DMS53 treated with DMSO at 0.1 percent for 48 hours (cell line): ENCODE measurements around the gene NXNL1.
"Not testable (repeated sequence)": the region's sequence is repeated elsewhere in the genome, so short reads cannot be mapped to it uniquely, and the experiment has no call there.

Source experiments
- DNase-seq: peaks from one replicate; lab custom pipeline; 2025; ENCODE audit not compliant: unreplicated experiment; lab: John Stamatoyannopoulos, UW

NXNL1 gene

DNA sequence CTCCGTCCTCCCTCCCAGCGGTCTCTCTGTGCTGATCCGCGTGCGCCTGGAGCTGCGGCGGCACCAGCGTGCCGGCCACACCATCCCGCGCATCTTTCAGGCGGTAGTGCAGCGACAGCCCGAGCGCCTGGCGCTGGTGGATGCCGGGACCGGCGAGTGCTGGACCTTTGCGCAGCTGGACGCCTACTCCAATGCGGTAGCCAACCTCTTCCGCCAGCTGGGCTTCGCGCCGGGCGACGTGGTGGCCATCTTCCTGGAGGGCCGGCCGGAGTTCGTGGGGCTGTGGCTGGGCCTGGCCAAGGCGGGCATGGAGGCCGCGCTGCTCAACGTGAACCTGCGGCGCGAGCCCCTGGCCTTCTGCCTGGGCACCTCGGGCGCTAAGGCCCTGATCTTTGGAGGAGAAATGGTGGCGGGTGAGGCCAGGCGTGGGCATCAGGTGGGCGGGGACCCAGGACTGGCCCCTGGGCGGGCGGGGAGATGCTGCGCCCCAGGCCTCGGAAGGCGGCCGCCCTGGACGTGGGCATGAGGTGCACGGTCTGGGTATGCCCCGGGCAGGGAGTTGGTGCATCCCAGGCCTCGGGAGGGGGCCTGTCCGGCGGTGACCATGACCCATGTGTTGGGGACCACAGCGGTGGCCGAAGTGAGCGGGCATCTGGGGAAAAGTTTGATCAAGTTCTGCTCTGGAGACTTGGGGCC lies 26.0 kb upstream of the NXNL1 start:
- DNase-seq, result no peak

DNA sequence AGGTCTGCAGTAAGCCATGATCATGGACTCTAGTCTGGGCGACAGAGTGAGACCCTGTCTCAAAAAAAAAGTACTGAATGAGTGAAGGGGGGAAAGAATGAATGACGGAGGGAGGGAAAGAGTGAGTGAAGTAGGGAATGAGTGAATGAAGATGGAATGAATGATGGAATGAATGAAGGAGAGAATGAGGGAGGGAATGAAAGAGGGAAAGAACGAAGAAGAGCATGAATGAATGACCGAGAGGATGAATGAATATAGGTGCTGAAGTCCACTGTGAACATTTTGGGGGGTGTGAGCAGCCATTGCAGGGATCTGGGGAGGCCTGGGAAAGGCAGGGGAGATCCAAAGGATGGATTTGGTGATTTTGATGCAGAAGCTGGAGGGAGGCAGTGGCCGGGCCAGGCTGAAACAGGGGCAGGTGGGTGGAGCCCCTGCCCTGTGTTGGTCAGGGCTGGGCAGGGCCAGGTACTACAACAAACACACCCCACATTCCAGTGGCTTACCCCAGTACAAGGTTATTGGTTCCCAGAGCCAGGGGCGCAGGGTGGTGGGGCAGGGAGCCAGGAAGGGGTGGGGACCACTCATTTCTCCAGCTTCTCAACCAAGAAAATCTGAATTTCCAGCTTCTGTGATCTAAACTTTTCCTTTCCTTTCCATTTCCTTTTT lies 23.9 kb upstream of the NXNL1 start:
- no peak for DNase-seq

DNA sequence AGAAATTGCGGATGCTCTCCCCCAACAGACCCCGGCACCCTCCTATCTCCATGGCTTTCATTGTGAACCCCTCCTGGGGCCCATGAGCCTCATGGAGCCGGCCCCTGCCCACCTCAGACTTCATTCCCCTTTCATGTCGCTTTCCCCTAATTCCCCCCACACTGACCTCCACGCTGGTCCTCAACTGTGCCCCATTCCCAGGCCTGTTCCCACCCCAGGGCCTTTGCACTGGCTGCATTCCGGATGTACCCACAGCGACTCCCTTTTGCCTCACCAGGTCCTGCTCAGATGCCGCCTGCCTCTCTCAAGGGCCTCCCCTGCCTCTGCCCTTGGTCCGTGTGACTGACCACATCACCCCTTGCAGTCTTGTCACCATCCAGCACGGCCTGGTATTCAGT lies 22.9 kb upstream of the NXNL1 start:
- no peak for DNase-seq

DNA sequence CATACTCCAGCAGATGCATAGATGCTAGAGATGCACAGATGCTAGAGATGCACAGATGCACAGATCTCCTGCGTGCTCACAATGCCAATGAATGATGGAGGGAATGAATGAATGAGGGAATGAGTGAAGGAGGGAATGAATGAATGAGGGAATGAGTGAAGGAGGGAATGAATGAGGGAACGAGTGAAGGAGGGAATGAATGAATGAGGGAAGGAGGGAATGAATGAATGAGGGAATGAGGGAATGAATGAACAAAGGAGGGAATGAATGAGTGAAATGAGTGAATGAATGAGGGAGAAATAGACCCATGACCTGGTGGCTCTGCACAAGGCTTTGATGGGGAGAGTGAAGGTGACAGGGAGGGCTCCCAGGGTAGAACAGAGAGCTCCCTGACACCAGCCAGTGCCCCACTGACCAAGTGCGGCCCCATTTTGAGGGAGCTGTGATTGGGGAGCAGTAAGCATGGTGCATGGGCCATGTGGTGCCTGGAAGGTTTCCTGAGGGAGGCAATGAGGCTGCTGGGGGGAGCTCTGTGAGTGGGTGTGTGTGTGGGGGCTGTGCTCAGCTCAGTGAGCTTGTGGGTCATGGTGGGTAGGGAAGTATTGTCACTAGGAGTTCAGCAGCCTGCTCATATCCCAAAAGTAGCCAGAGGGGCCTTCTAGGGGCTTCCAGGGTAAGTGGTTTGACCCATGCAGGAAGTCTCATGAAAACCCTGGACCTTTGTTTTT lies 22.3 kb upstream of the NXNL1 start:
- DNase-seq, result no peak

DNA sequence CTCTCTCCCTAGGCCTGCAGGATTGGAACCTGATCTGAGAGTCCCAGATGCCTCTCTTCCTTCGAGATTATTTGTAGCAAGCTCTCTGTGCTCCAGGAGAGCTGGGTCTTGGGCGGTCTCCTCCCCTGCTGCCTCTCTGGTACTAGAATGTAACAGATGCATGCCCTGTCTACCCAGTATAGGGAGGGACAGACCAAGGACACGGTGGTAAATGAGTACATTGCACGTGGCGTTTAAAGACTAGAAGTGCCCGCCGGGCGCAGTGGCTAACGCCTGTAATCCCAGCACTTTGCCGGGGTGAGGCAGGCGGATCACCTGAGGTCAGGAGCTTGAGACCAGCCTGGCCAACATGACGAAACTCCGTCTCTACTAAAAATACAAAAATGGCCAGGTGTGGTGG lies 21.3 kb upstream of the NXNL1 start:
- no peak for DNase-seq

DNA sequence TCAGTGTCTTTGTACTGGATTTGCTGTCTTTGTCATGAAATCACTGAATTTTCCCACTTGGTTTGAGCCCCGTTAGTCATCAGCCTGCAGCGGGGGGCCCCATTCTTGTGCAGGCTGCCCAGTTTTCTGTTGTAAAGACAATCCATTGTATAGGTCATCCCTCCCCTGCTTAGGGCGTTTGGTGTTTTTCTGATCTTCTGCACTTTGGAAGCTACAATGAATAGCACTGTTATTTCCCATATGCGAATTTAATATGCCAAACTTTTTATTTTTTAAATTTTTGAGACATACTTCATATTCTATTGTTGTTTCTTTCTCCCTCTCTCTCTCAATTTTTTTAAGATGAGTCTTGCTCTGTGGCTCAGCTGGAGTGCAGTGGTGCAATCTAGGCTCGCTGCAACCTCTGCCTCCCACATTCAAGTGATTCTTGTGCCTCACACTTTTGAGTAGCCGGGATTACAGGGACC lies 18.6 kb upstream of the NXNL1 start:
- DNase-seq, result no peak

DNA sequence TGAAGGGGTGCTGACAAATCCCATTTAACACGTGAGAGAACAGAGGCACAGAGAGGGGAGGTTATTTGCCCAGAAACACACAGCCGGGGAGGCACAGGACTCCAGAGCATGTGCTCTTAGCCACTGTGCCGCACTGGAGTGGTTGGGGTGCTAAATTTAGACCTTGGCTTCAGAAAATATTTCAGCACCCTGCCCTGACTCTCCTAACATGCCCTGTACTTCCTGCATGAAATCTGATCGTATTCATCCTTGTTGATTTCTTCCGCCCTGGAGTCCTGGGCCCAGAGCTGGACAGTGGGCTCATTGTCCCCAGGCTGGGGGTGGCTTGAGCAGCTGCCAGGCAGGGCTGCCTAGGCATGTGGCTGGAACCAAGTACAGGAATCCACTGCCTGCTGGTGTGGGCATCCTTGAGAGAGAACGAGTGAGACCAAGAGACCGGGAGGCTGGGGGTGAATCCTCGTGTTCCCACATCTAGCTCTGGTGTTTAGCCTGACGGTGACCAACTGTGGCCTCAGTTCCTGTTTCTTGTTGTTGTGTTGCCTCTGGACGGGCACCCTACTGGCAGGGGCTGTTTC lies 14.9 kb upstream of the NXNL1 start:
- DNase-seq, result no peak

DNA sequence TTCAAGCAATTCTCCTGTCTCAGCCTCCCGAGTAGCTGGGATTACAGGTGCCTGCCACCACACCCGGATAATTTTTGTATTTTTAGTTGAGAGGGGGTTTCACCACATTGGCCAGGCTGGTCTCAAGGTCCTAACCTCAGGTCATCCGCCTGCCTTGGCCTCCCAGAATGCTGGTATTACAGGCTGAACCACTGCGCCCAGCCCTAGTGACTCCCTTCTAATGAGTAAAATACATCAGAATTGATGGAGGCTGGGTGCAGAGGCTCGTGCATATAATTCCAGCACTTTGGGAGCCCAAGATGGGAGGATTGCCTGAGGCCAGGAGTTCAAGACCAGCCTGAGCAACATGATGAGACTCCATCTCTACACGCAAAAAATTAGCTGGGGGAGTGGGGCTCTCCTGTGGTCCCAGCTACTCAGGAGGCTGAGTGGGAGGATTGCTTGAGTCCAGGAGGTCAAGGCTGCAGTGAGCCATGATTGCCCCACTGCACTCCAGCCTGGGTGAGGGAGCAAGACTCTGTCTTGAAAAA lies 14.3 kb upstream of the NXNL1 start:
- not testable (repeated sequence) for DNase-seq

DNA sequence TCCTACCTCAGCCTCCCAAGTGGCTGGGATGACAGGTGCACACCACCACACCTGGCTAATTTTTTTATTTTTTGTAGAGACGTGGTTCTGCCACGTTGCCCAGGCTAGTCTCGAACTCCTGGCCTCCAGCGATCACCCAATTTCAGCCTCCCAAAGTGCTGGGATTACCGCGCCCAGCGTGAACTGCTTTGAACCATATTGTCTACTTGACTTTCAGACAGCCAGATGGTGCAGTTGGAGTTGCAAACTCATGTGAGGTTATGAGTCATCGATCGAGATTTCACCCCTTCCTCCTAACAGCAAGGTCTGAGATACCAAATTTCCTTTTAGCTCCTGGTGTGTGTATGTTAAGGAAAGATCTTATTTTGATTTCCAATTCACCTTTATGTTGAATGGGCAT lies 12.3 kb upstream of the NXNL1 start:
- no peak for DNase-seq

DNA sequence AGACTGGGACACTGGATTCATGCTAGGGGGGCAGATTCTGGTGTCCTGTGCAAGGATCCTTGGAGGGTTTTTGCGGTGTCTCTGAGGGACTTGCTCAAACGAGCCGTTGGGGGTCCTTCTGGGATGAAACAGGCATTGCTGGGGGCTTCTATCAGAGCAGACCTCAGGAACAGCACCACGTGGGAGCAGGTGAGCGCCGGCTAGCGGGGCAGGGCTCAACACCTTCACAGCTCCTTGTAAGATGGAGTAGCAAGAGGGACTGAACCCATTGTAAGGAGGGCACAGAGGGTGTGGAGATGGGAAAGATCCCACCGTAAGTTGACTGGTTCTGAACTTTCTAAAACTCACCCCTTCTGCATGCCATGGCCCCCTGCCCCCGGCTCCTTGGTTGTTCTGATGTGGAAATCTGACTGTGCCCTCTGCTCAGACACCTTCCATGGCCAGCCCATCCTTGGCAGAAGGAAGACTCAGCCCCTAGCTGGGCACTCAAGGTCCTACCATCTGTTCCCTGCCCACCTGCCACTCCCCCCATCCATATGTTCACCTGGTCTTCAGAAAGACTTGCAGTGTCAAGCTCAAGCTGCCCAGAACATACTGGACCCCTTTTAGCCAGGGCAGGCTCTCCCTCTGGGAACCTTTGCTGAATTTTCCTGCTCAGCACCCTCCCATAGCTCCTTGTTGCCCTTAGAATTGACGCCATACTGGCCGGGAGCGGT lies 10.8 kb upstream of the NXNL1 start:
- no peak for DNase-seq

DNA sequence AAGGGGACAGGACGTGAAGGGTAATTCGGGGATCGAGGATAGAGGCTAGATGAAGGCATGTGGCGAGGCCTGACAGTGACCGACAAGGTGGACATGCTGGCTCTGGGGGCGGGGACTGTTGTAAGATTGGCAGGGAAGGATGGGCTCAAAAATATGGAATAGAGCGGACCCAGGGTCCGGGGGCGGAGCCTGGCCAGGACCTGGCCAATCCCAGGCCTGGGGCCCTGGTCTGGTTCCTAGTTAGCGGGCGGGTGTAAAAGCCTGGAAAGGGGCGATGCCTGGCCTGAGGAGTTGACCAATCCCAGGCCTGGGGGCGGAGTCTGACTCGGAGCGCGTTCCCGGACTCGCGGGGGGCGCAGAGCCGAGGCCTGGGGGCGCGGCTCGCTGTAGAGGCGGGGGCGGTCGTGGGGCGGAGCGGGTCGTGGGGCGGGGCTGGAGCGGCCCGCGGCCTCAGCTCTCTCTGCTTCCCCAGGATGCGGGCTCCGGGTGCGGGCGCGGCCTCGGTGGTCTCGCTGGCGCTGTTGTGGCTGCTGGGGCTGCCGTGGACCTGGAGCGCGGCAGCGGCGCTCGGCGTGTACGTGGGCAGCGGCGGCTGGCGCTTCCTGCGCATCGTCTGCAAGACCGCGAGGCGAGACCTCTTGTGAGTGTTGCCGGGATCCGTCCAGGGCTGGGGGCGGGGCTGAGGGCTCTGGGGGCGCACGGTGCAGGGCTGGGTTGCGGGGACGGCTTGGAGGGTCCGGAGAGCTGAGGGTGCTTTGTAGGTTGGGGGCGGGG lies 9.5 kb upstream of the NXNL1 start, which contains the start of gene SLC27A1:
Gene SLC27A1 (plus strand): TSS at position 457 of the 774 bp plus-strand sequence. CDS start 17 bp downstream, at position 474.
- peak; percentile 86 for DNase-seq

DNA sequence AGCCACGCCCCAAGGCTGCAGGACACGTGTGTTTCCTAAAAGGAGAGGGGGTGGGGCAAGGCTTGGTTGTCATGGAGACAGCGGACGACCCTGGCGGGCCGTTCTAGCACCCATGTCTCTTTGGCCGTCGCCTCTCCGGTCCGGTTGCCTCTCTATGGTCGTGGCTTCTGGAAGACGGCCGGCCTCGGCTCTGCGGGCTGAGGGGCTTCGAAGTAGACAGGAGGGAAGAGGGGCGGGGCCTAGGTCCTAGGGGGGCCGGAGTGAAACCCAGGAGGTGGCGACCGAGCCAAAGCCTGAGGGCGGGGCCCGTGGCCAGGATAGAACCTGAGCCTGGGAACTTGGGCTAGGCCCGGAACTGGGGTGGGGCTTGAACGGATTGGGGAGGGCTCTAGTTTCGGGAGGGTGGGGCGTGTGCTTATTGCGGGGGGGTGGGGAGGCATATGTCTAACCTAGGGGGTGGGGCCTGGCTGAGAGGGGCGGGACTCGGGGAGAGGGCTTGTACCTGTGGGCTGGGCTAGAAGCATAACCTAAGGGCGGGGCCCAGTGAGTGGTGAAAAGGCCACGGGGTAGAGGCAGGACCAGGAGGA lies 8.8 kb upstream of the NXNL1 start:
- DNase-seq, result peak; percentile 78

DNA sequence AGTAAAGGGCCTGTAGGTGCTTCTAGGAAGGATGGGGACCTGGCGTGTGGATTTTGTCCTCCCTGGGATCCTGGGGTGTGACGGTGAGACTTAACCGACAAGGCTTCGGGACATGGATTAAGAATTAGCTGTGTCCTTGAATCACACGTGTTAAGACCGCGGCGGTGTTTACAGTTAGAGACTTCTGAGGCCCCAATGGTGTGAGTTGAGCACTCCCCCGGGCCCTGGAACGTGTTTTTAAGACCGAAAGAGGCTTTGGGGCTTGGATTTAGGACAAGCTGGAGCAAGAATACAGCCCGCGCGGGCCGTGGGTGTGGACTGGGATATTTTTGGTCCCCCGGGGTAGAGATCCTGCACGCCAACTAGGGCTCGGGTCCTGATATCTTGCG lies 8.4 kb upstream of the NXNL1 start:
- no peak for DNase-seq

DNA sequence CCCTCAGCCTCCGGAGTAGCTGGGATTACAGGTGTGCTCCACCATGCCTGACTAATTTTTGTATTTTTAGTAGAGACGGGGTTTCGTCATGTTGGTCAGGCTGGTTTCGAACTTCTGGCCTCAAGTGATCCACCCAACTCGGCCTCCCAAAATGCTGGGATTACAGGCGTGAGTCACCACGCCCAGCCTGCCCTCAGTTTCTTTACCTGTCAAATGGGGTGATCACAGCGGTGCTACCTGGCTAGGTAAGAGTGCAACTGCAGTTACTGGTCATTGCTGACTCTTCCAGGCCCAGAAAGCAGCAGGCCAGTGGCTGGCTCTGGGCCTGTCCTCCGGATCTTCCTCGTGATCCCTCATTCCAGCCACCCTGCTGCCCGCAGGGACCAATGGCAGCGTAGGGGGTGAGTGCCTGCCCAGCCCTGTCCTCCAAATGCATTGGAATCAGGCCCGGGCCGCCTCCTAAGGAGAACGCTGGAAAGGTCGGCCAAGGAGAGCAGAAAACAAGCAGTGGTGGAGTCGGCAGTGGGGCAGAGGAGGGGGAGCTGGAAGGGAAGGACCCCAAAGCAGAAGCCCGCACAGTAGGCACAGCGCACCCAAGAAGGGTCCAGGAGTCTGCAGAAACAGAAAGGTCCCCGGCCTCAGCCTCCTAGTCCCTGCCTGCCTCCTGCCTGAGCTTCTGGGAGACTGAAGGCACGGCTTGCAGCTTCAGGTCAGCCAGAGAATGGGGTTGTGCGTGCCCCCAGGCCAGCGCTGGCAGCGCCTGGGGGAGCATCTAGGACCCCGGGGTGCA lies 7.8 kb upstream of the NXNL1 start:
- DNase-seq, result no peak

DNA sequence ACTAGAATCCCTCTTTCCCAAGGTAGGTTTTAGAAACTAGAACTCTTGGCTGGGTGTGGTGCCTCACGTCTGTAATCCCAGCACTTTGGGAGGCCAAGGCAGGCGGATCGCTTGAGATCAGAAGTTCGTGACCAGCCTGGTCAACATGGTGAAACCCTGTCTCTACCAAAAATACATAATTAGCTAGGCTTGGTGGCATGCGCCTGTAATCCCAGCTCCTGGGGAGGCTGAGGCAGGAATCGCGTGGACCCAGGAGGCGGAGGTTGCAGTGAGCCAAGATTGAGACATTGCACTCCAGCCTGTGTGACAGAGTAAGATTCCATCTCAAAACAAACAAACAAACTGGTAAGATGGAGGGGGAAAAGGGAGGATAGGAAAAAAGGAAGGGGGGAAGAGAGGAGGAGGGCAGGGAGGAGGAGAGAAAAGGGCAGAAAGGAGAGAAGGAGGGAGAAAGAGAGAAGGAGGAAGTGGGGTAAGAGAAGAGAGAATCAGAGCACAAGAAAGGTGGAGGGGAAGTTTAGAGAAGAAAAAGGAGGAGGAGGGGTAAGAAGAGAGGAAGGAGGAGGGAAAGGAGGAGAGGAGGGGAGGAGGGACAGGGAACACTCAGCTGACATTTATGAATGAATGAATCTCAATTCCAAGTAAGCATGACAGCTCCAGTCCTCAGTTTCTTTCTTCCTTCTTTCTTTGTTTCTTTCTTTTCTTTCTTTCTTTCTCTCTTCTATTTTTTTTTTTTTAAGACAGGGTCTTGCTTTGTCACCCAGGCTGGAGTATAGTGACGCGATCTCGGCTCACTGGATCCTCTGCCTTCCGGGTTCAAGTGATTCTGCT lies 7.0 kb upstream of the NXNL1 start:
- no peak for DNase-seq

DNA sequence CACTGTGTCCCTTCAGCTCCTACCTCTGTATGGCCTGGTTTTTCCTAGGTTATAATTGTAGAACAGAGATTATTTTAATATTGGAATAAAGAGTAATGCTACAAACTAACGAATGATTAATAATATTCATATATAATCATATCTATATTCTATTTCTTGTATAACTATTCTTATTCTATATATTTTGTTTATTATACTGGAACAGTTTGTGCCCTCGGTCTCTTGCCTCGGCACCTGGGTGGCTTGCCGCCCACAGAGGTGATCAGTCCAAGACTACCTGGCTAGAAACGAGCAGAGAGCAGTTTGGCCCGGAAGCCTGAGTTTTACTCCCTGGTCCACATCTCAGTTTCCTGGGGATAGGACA lies 5.7 kb upstream of the NXNL1 start:
- DNase-seq, result no peak

DNA sequence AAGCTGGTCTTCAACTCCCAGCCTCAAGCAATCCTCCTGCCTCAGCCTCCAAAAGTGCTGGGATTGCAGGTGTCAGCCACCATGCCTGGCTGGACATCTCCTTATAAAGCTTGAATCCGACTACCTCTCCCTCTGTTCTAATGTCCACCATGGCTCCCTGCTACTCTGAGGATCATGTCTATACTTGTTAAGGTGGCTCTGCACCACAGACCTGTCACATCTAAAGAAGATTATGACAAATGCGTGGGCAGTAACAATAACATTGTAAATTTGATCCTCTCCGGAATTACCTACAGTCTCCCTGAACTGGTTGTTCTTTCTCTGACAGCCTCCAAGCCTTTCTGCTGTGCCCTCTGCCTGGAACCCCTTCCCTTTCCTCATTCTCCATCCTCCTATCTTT lies 1.8 kb downstream of the NXNL1 start:
- no peak for DNase-seq

DNA sequence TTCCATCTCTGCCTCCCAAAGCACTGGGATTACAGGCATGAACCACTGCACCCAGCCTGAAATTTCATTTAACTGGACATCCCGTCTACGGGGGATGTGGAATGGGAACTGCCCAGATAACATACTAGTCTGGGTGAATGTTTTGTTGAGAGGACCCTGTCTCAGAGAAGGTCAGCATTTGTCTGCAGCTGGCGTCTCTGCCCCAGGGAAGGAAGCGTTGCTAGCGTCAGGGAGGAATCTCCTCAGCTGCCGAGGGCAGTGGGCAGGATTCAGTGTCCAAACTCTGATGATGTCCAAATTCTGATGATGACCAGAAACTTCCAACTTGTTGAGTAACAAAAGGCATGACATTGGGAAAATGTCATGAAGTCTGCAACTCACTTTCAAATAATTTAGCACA lies 3.1 kb downstream of the NXNL1 start:
- no peak for DNase-seq
